HL-60/S4 treated with phorbol 12-myristate 13-acetate at 8.2 ng/mL for 4 days and 3 days (cell line): ENCODE results near the gene PNO1.

ENCODE experiments used
- in situ Hi-C: fragments of 300-500 bp; cut with MboI; formaldehyde crosslinking; loops from 2 replicates; pipeline ENCODE4 v1.15.0; 2022; ENCODE audit warnings: low sequenced_read_pairs

PNO1 gene

DNA sequence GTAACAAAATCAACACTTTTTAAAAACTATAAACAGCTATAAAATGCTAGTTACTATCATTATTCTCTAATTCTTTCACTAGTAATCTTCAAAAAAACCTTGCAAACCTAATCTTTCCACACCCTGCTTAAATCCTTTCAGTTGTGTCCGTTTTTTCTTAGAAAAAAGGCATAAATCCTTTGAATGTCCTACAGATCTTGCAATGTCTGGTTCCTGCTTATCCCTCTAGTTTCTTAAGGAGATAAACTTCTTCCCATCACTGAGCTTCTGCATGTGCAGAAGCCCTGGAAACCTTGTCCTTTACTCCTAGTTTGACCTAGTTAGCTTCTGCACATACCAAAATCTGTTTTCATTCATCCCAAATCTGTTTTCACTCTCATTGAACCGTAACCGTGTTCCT, 1.3 kb upstream of the PNO1 start:
- in situ Hi-C loops: no loop called here

DNA sequence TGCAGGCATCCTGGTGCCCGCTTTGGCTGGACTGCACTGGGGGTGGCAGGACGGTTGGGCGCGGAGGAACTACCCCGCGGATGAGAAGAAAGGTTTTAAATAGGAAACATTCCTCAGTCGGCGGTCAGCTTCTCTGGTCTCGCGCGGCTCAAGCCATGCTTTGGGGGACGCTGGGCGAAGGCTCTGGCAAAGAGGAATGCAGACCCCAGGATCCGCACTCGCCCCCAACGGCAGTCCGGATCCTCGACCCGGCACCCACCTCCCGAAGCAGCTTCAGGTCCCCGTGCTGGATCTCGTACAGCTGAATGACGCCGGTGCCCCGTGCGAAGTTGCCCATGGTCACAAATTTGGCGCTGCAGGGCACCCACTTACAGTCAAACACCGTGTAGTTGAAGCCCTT, 686 bp upstream of the PNO1 start:
- in situ Hi-C loops: no loop called here

DNA sequence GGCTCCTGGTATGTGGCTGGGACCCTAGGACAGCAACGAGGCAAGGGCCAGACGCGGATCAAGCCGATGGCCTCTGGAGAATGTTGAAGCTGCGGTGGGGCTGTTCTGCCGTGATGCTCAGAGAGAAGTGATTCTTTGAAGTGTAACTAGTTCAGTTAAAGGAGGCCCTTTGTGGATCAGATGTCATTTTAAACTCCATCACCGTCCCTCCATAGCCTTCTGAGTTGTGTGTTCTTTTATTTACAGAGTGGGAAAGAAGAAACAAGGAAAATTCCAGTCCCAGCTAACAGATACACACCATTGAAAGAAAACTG, 403 bp downstream of the PNO1 start:
- in situ Hi-C loops: no loop called here

DNA sequence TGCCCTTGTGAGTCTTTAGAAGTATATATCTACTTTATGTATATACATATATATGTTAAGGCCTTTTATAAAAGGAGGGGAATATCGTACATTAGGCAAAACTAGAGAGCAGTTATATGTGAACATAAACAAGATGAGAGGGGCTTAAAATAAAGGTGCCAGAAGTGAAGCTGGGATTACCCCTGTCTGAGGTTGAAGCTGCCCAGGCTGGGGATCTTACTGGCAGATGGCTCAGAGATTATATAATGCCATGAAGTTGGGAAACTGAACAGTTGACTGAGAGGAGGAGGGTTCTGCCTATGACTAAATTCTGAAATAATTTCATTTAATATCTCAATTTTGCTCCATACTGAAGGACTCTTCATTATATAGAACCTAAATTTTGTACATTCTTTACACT, 6.0 kb downstream of the PNO1 start:
- in situ Hi-C loops: no loop called here

DNA sequence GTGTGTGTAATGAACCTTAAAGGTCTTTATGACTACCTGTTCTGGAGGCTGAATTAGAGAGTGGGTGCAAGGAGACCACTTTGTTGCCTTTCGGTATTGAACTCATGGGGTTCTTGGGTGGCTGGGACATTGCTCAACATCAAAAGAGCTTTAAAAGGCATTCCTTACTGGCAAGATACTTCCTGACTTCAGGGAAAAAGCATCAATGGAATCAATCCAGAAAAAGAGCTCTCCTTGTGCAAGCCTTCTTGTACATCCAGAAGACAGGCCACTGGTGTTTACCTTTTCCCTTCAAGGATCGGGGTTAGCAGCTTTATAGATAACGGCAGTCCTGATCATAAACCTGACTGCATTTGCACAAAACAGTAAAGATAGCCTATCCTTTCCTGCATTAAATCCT, 9.5 kb downstream of the PNO1 start:
- in situ Hi-C loops: no loop called here

DNA sequence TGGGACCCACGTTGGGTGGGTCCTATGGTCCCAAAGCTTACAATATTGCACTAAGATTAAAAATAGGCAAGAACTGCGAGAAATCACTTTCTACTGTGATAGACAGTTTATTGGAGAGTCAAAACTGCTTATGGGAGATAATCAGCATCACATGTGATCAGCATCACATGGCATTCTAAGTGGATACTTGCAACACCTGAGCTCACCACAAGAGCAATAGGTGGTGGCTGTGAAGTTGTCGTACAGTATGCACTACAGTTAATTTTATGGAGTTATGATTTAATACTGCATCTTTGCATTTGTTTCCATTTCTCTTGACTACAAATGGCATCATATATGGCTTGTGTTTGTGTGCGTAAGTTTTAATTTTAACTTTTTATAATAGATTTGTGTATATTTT, 11.6 kb downstream of the PNO1 start:
- in situ Hi-C loops: no loop called here

DNA sequence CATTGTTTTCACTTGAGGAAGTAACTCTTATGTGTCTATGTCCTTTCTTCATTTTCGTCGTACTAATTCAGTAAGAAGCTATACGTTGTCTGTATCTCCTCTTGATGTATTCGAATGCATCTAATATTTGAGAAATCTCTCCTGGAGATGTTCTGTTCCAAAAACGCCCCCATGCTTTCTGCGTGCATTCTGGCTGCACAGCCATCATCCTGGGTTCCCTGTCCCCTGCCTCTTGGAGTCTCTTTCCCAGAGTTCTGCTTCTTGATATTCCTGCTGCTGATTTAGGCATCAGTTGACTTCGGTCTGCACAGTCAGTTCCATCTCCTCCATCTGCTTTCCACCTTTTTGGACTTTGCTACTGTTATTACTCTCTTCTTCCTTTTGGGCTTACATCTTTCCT, 13.5 kb downstream of the PNO1 start:
- in situ Hi-C loops: no loop called here

DNA sequence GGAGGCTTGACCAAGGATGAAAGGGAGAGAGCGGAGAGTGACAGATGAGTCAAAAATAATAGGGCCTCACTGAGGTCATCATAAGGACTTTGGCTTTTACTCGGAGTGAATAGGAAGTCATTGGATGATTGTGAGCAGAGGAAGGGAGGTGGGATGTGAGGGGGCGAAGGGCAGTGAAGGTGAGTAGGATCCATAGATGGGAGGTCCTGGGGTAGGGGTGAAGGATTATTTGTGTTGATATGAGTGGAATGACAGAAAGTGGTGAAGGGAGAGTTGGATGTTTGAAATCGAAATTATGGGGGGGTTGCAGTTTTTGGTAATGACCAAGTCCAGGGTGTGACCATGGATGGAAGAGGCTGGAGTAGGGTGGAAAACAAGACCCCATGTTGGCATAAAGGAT, 14.0 kb downstream of the PNO1 start:
- in situ Hi-C loops: no loop called here

DNA sequence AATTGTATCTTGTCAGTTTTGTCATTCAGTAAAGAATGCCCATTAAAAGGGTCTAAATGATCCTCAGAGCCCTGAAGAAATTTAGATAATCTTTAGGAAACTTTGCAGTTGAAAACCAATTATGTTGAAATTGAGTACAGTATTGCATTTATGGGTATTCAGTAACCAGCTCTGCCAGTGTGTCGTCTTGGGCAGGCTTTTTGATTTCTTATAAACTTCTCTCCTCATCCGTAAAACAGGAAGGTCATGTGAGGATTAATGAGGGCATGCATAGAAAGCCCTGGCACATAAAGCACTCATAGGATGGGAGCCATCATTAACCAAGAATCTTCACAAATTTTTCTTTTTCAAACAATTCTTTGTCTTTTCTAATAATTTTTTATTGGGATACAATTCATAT, 14.8 kb downstream of the PNO1 start:
- in situ Hi-C loops: no loop called here

DNA sequence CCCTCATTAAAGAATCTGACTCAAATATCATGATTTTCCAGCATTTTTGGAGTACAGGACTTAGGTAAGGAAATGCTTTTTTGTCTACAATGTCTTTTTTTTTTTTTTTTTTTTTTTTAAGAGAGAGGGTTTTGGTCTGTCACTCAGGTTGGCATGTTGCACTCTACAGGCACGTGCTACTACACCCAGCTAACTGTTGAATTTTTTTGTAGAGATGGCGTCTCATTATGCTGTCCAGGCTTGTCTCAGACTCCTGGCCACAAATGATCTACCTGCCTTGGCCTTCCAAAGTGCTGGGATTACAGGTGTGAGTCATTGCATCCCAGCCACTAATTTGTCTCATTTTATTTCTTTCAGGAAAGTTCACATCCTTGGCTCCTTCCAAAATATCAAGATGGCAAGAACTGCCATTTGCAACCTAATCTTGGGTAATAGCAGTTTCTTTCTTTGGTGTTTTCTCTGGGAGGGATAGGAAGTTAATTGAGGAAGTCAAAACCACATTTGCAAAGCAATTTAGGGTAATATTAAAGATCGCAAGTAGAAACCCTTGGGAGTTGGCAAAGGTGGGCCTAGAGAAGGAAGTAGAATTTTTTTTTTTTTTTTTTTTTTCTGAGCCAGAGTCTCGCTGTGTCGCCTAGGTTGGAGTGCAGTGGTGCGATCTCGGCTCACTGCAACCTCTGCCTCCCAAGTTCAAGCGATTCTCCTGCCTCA, 15.5 kb downstream of the PNO1 start:
- in situ Hi-C loops: no loop called here

DNA sequence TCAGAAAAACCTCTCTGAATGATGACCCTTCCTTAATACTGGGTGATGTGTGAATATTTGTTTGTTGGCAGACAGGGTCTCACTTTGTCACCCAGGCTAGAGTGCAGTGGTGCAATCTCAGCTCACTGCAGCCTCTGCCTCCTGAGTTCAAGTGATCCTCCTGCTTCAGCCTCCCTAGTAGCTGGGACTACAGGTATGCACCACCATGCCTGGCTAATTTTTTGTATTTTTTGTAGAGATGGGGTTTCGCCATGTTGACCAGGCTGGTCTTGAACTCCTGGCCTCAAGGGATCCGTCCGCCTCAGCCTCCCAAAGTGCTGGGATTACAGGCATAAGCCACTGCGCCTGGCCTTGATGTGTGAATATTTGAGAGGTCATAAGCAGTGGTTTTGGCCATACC, 17.5 kb downstream of the PNO1 start:
- in situ Hi-C loops: loop anchor here (25.0 kb wide), 1 partner anchor 262 kb away; no protein-coding TSS in a partner anchor

DNA sequence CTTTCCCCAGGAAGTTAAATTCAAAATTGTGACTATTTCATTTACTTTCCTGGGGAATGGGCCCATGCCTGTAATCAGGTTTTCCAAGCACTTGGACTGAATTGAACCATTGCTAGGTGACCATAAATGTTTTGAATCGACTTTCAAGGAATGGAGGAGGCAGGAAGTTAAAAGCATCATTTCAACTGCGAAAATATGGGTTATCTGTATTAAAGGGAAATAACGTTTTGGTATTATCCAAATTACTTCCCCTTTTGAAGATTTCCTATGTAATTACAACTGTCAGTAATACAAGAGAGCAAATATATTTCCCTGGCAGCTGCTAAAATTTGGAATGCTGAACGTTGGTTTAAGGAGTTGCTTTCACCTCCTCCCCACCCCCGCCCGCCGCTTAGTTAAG, 19.0 kb downstream of the PNO1 start:
- in situ Hi-C loops: loop anchor here (25.0 kb wide), 1 partner anchor 261 kb away; no protein-coding TSS in a partner anchor

DNA sequence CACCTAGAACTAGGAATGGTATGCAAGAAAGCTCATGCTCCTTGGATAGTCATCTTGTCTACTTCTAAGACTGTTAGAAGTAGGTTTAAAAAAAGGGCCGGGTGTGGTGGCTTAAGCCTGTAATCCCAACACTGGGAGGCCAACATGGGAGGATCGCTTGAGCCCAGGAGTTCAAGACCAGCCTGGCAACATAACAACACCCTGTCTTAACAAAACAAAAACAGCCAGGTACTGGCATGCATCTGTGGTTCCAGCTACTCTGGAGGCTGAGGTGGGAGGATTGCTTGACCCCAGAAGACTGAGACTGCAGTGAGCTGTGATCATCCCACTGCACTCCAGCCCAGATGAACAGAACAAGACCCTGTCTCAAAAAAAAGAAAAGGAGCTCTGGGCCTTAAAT, 19.9 kb downstream of the PNO1 start:
- in situ Hi-C loops: loop anchor here (25.0 kb wide), 1 partner anchor 260 kb away; no protein-coding TSS in a partner anchor

DNA sequence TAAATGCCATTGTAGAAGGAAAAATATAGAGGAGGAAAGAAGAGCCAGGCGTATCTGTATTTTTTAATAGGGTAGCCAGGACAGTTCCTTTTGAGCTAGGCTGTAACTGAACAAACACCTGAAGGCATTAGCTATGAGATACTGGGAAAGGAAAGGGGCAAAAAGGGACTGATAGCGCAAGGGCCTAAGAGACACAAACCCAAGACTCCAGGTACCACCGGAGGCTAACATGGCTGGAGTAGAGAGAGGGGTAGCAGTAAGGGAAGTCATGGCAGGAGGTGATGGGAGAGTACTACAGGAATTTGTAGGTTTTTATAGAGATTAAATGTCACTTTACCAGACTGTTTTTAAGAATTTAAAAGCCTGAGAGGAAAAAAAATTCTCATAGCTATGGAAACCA, 20.7 kb downstream of the PNO1 start:
- in situ Hi-C loops: loop anchor here (25.0 kb wide), 1 partner anchor 259 kb away; no protein-coding TSS in a partner anchor

DNA sequence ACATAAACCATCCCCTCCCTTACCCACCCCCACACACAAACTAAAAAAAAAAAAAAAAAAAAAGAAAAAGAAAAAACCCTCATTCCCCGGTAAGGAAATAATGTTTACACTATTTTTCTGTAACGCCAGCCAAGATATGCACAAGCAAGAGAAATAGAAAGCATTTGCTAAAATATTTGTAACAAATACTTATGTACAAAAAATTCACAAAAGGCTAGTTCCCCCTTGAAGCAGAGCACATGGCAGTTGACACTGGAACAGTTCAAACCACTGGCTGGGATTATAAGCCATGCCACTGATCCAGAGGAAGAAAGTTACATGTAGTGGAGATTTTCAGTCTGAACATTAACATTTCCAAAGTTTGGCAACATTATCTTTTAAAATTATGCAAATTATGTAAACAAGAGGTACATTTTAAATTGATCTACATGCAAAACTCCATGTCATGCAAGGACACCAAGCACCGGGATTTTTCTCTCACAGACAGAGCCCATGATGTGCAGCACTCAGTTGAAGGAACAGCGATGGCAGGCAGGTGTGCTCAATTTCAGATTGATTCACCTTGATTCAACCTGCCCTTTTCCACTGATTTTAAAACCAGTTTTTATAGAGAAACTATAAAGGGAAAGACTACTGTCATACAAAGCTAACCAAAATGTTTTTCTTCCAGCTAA, 21.4 kb downstream of the PNO1 start:
- in situ Hi-C loops: loop anchor here (25.0 kb wide), 1 partner anchor 258 kb away; no protein-coding TSS in a partner anchor

DNA sequence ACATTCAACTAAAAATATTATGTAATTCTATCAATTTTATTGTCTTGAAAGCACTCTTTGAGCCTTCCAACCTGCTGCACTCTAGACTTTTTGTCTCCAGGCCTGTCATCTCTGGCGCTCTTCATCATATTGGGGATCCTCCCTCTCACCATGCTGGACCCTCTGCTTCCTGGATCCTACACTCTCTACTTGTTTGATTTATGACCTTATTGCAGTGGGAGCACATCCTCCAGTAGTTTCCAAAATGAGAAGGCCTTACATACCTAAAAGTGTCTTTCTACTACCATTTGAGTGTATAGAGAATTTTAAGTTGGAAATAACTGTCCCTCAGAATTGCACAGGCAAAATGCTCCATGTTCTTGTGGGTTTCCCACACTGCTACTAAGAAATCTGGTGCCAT, 25.2 kb downstream of the PNO1 start:
- in situ Hi-C loops: loop anchor here (25.0 kb wide), 1 partner anchor 254 kb away; no protein-coding TSS in a partner anchor

DNA sequence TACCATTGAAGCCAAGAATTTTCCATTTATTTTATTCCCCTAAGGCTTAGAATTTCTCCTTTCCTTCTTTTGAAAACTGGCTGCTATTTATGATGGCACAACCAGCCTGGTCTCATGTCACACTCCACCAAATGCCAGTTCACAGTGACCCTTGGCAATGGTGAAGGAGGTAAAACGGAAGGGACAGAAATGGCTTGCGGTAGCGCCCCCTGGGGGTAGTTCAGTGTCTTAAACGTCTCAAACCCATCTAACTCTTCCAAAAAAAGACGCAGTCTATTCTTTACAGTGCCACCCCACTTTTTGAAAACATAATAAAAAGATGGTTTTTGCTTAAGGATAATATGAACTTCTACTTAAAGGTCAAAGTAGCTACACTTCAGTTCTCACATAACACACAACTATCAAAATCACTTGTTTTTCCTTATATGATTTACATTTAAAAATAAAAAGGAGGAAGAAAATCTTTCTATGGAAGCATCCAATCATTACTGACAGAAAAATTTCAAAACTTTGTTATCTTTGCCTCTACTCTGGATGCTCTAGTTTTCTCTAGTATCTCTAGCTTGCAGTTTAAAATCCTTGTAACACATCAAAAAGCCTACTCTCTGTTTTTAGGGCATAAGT, 28.0 kb downstream of the PNO1 start:
- in situ Hi-C loops: loop anchor here (25.0 kb wide), 1 partner anchor 252 kb away; no protein-coding TSS in a partner anchor

DNA sequence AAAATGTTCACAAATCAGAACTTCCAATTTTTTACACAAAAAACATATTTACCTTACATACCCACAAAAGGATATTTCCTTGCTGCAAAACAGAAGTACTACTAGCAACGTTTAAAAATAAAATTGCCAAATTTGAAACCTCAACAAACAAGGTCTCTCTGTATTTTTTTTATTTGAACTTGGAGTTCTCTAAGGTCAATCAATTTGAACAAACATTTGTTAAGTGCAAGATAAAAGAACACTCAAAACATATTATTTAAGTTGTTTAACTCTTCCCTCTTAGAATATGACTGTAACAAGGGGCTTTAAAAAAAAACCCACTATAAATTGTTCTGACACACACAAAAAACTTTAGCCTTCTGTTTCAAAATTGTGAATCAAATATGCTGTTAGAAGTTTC, 29.6 kb downstream of the PNO1 start:
- in situ Hi-C loops: loop anchor here (25.0 kb wide), 1 partner anchor 250 kb away; no protein-coding TSS in a partner anchor

DNA sequence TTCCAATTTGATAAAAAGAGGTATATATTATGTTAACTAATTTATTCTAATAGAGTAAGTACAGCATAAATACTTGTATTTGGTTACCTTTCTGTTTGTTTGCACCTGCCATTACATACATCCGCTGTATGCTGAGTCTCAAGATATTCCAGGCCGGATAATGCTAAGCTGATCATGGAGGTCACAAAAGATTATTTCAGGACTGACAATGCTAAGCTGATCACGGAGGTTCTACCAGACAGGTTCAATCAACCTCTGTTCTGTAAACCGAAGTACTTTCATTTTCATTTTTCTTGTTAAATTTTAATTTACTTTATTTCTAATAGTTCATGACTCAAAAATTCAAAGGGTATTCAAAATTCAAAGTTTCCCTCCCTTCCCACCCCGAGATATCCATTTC, 31.1 kb downstream of the PNO1 start:
- in situ Hi-C loops: loop anchor here (25.0 kb wide), 1 partner anchor 248 kb away; no protein-coding TSS in a partner anchor

DNA sequence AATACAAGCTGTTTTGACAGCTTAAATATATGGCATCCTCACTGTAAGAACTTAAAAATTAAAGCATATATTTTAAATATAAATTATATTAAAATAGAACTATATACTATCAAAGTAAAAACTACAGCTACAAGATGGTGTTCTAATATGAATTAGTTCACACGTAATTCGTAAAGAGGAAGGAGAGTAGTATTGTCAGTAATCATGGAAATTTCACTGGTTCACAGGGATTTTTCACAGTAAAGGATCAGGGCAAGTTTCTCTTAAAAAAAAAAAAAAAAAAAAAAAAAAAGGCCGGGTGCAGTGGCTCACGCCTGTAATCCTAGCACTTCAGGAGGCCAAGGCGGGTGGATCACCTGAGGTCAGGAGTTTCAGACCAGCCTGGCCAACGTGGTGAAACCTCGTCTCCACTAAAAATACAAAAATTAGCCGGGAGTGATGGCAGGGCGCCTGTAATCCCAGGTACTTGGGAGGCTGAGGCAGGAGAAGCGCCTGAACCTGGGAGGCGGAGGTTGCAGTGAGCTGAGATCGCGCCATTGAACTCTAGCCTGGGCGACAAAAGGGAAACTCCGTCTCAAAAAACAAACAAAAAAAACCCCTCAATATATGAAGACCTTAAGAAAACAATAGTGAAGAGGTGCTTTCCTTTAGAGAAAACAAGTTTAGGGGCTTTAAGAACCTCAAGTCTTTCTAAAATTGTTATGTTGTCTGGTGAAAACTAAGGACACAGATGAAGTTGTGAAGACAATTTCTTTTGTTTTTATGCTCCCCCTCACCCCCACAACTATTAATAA, 32.5 kb downstream of the PNO1 start:
- in situ Hi-C loops: loop anchor here (25.0 kb wide), 1 partner anchor 247 kb away; no protein-coding TSS in a partner anchor
